ENCODE results near the gene GNA14. TPM values are rescaled to one million over a fixed set of nuclear protein-coding genes. Genes with fewer than 3 reads are reported as not detected.
"Not testable (repeated sequence)": the region's sequence is repeated elsewhere in the genome, so short reads cannot be mapped to it uniquely, and the experiment has no call there.

Gene GNA14
- total RNA-seq, 2 donors from 2014 or later, result 0.62 to 8.0 TPM

GRCh38 chr9:77690723-77691122 lies 42.6 kb upstream of the GNA14 start:
- not testable (repeated sequence) for H3K27ac Mint-ChIP-seq; DNase-seq; H3K36me3 Mint-ChIP-seq (ENCODE audit: low read depth); H3K4me3 Mint-ChIP-seq; H3K9ac ChIP-seq (ENCODE audit: extremely low read depth, low read length, poor library complexity, severe bottlenecking); H3K27ac ChIP-seq (ENCODE audit: low read depth, low read length); H3K27me3 ChIP-seq (ENCODE audit: control insufficient read depth, insufficient read depth, low read length, poor library complexity, severe bottlenecking); H3K4me1 Mint-ChIP-seq; H3K4me1 ChIP-seq (ENCODE audit: control insufficient read depth, insufficient read depth, low read length); H3K9me3 ChIP-seq (ENCODE audit: control insufficient read depth, low read length); H3K27me3 Mint-ChIP-seq (ENCODE audit: insufficient read depth); H3K36me3 ChIP-seq (ENCODE audit: control insufficient read depth, insufficient read depth, low read length); H3K4me3 ChIP-seq (ENCODE audit: low read length)
- TF ChIP-seq CTCF (conservative IDR thresholded peaks at IDR 0.05), result peak; percentile 56
- peaks cover 16% of the 10 kb centered on the region for H3K9me3 Mint-ChIP-seq
- 90 to 92% methylated on average over 3 of the region's 3 CpGs for WGBS, 2 experiments (ENCODE audit: insufficient coverage in 1 of 2, insufficient read length in 1 of 2)

GRCh38 chr9:77690119-77690518 lies 42.0 kb upstream of the GNA14 start:
- peaks cover 16% of the 10 kb centered on the region for H3K9me3 Mint-ChIP-seq
- not testable (repeated sequence) for H3K27me3 Mint-ChIP-seq (ENCODE audit: insufficient read depth); H3K4me3 ChIP-seq (ENCODE audit: low read length); H3K27ac Mint-ChIP-seq; H3K9me3 ChIP-seq (ENCODE audit: control insufficient read depth, low read length); H3K27me3 ChIP-seq (ENCODE audit: control insufficient read depth, insufficient read depth, low read length, poor library complexity, severe bottlenecking); H3K36me3 Mint-ChIP-seq (ENCODE audit: low read depth); H3K27ac ChIP-seq (ENCODE audit: low read depth, low read length); H3K36me3 ChIP-seq (ENCODE audit: control insufficient read depth, insufficient read depth, low read length); H3K4me1 ChIP-seq (ENCODE audit: control insufficient read depth, insufficient read depth, low read length); H3K4me3 Mint-ChIP-seq; DNase-seq; H3K9ac ChIP-seq (ENCODE audit: extremely low read depth, low read length, poor library complexity, severe bottlenecking); H3K4me1 Mint-ChIP-seq
- WGBS, 2 experiments (ENCODE audit: insufficient coverage in 1 of 2, insufficient read length in 1 of 2), result 80 to 91% methylated on average over 1 to 3 of the region's 3 CpGs

- H3K4me3 ChIP-seq (ENCODE audit: low read length); H3K4me3 Mint-ChIP-seq; H3K9me3 ChIP-seq (ENCODE audit: control insufficient read depth, low read length); H3K27me3 Mint-ChIP-seq (ENCODE audit: insufficient read depth); H3K27ac Mint-ChIP-seq; H3K4me1 ChIP-seq (ENCODE audit: control insufficient read depth, insufficient read depth, low read length); DNase-seq; H3K4me1 Mint-ChIP-seq; H3K9ac ChIP-seq (ENCODE audit: extremely low read depth, low read length, poor library complexity, severe bottlenecking); H3K27me3 ChIP-seq (ENCODE audit: control insufficient read depth, insufficient read depth, low read length, poor library complexity, severe bottlenecking); H3K36me3 Mint-ChIP-seq (ENCODE audit: low read depth); H3K27ac ChIP-seq (ENCODE audit: low read depth, low read length); H3K36me3 ChIP-seq (ENCODE audit: control insufficient read depth, insufficient read depth, low read length): not testable (repeated sequence)
- WGBS, 2 experiments (ENCODE audit: insufficient coverage in 1 of 2, insufficient read length in 1 of 2), result 92 to 96% methylated on average over 8 to 11 of the region's 11 CpGs
- H3K9me3 Mint-ChIP-seq, result peaks cover 31% of the 10 kb centered on the region
These were observed 39.6 kb upstream of the GNA14 start for GRCh38 chr9:77687737-77688136.

GRCh38 chr9:77680581-77680980 lies 32.5 kb upstream of the GNA14 start:
- Histone ChIP-seq H3K27me3 (ENCODE audit: control insufficient read depth, insufficient read depth, low read length, poor library complexity, severe bottlenecking) (no peaks in the 10 kb centered on the region), H3K27ac (ENCODE audit: low read depth, low read length) (no peak overlapping the region), H3K36me3 (ENCODE audit: control insufficient read depth, insufficient read depth, low read length) (no peaks in the 10 kb centered on the region), H3K4me1 (ENCODE audit: control insufficient read depth, insufficient read depth, low read length) (no peaks in the 10 kb centered on the region), H3K4me3 (ENCODE audit: low read length) (no peak overlapping the region), H3K9ac (ENCODE audit: extremely low read depth, low read length, poor library complexity, severe bottlenecking) (no peak overlapping the region), H3K9me3 (ENCODE audit: control insufficient read depth, low read length) (peaks cover 7% of the 10 kb centered on the region)
- Mint-ChIP-seq H3K9me3 (peaks cover 19% of the 10 kb centered on the region), H3K27ac (no peak overlapping the region), H3K4me1 (no peaks in the 10 kb centered on the region), H3K36me3 (ENCODE audit: low read depth) (peaks cover 2% of the 10 kb centered on the region), H3K4me3 (no peak overlapping the region), H3K27me3 (ENCODE audit: insufficient read depth) (no peaks in the 10 kb centered on the region)
- TF ChIP-seq CTCF (conservative IDR thresholded peaks at IDR 0.05), result no peak
- DNase-seq, result no peak
- WGBS, 2 experiments (ENCODE audit: insufficient coverage in 1 of 2, insufficient read length in 1 of 2), result 90 to 92% methylated on average over 2 to 5 of the region's 5 CpGs
